Uterus (tissue), 2 donors: ENCODE results near the gene FAM168B.

Experiments used
- CTCF ChIP-seq, 4 experiments: fragments of 200-600 bp in 2 of 4; fragments of 450-650 bp in 2 of 4; sonication (generic) in 2 of 4; IDR thresholded peaks; one replicate each; pipeline ENCODE4 v1.5.1; 2016 to 2019; ENCODE audit warnings: antibody characterized with exemption in 4 of 4, mild to moderate bottlenecking in 2 of 4, moderate library complexity in 1 of 4
- POLR2A ChIP-seq, 2 donors: fragments of 450-650 bp; IDR thresholded peaks; one replicate each; pipeline ENCODE4 v1.6.1; 2016; ENCODE audit warnings: antibody characterized with exemption in 2 of 2, mild to moderate bottlenecking in 1 of 2, moderate library complexity in 1 of 2

GRCh38 chr2:131112529-131112928 lies 19.3 kb upstream of the FAM168B start:
- TF ChIP-seq CTCF (IDR thresholded peaks at IDR 0.05) = no peak
- no peak for TF ChIP-seq POLR2A (IDR thresholded peaks at IDR 0.05)
